Measurements from ENCODE around the gene DCD.

Gene DCD

GRCh38 chr12:54605138-54605970 is 42.8 kb downstream of the DCD start:
- DNase-seq: no peak

- DNase-seq: no peak
Measured at GRCh38 chr12:54604436-54604835, 43.7 kb downstream of the DCD start.

GRCh38 chr12:54603872-54604271 is 44.3 kb downstream of the DCD start:
- no peak for DNase-seq

GRCh38 chr12:54603173-54603814 is 44.9 kb downstream of the DCD start:
- DNase-seq: peak; percentile 77 to 80 (median 78)

GRCh38 chr12:54602661-54603060 is 45.5 kb downstream of the DCD start:
- no peak for DNase-seq

- DNase-seq: peak; percentile 30 to 39 (median 38)
Measured at GRCh38 chr12:54601841-54602240, 46.3 kb downstream of the DCD start.

GRCh38 chr12:54598970-54599369 is 49.2 kb downstream of the DCD start:
- no peak for DNase-seq

GRCh38 chr12:54596526-54596946 is 51.6 kb downstream of the DCD start:
- DNase-seq: peak; percentile 68 to 84 (median 75)

- DNase-seq: no peak
Measured at GRCh38 chr12:54595471-54595870, 52.7 kb downstream of the DCD start.
